NCI-H1417 (cell line): ENCODE results near the gene TMEM132E.
"Not testable (repeated sequence)": the region's sequence is repeated elsewhere in the genome, so short reads cannot be mapped to it uniquely, and the experiment has no call there.

Source experiments
- DNase-seq, 3 experiments: peaks; one replicate each; lab custom pipeline; 2025; lab: John Stamatoyannopoulos, UW

Gene TMEM132E, protein sequence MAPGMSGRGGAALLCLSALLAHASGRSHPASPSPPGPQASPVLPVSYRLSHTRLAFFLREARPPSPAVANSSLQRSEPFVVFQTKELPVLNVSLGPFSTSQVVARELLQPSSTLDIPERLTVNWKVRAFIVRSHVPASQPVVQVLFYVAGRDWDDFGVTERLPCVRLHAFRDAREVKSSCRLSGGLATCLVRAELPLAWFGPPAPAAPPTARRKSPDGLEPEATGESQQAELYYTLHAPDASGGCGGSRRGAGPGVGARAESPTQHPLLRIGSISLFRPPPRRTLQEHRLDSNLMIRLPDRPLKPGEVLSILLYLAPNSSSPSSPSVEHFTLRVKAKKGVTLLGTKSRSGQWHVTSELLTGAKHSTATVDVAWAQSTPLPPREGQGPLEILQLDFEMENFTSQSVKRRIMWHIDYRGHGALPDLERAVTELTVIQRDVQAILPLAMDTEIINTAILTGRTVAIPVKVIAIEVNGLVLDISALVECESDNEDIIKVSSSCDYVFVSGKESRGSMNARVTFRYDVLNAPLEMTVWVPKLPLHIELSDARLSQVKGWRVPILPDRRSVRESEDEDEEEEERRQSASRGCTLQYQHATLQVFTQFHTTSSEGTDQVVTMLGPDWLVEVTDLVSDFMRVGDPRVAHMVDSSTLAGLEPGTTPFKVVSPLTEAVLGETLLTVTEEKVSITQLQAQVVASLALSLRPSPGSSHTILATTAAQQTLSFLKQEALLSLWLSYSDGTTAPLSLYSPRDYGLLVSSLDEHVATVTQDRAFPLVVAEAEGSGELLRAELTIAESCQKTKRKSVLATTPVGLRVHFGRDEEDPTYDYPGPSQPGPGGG (N-terminal part only)

DNA sequence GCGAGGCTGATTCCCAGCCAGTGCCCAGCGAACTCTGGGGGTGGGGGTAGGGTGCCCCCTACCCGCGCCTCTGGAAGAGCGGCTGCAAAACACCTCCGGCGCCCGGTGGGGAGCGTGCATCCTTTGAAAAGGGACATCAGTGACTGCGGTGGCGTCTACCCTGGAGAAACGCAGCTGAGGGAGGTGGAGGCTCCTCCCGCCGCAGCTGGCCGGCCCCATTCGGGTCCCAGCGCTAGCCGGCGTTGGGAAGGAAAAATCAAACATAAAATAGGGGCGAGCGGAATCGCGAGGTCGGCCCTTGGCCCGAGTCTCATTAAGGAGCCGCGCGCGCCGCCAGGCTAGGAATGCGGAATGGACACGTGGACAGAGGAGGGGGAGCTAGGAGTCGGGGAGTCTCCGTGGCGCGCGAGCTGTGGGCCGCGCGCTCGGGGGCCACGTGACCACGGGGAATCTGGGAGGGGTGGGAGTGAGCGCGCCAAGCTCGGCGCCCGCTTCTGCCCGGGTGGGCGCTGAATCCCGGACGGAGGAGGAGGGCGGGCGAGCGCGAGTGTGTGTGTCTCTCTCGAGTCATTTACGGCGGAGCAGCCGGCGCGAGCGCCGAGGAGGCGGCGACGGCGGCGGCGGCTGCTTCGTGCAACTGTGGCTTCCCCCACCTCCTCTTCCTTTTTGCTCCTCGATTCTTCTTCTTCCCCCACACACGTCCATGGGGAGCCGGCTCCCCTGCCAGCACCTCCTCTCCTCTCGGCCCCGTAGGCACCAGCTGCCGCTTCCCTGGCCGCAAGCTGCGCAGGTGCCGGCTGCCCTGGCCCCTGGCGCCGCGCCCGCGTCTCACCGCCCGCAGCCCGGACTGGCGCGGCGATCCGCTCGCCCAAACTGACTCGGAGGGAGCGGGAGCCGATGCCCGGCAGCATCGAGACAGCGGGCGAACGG lies at the start of gene TMEM132E:
TSS of gene TMEM132E (plus strand) at position 566 of the 930 bp plus-strand sequence. CDS start 1,495 bp downstream, outside the sequence.
- peak; percentile 55 to 85 (median 83) for DNase-seq

DNA sequence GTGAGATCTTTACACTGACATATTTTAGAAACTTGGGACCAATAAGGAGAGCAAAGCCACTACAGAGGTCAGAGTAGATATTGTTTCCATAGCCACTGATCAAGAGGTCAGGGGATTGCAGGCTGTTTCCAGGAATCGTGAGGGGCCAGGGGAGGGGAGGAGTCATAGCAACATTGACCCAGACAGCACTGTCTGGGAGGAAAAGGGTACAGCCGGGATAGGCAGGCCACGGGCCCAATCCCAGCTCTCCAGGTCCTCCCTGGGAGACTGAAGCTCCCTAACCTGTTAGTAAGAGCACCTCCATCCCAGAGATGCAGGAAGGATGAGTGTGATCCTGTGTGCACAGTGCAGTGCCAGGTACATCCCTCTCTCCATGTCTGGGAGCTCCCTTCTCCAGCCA lies 48.5 kb upstream of the TMEM132E start:
- no peak for DNase-seq

- no peak for DNase-seq
These were observed 46.9 kb upstream of the TMEM132E start for GRCh38 chr17:34532281-34533065.

DNA sequence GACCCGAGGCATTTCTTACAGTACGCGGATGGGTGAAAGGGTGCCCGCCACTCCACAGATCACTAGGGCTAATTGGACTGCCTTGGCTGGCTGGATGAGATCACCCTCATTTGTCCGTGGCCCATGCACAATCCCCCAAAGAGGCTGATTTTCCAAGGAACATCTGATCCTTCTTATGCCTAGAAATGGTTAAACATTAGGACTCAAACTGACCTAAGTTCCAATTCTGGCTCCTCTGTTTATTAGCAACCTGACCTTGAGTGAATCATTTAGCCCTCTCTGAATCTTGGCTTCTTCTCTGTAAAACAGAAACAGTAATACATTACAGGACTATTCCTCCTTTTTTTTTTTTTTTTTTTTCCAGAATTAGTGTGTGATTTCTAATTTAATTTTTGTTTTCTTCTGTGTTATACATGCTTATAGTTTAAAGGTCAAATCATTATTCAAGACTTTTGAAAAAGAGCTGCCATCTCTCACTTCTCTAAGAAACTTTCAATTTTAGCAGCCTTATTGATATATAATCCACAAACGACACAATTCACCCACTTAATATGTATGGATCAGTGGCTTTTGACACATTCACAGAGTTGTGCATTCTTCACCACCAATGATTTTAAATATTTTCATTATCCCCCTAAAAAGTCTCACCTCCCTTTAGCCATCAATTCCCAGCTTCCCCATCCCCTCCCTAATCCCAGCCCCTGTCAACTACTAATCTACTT lies 45.4 kb upstream of the TMEM132E start:
- no peak for DNase-seq

GRCh38 chr17:34537445-34537844 lies 41.9 kb upstream of the TMEM132E start:
- no peak for DNase-seq

GRCh38 chr17:34538582-34538981 lies 40.8 kb upstream of the TMEM132E start:
- not testable (repeated sequence) for DNase-seq

- no peak for DNase-seq
These were observed 39.5 kb upstream of the TMEM132E start for GRCh38 chr17:34539881-34540280.

DNA sequence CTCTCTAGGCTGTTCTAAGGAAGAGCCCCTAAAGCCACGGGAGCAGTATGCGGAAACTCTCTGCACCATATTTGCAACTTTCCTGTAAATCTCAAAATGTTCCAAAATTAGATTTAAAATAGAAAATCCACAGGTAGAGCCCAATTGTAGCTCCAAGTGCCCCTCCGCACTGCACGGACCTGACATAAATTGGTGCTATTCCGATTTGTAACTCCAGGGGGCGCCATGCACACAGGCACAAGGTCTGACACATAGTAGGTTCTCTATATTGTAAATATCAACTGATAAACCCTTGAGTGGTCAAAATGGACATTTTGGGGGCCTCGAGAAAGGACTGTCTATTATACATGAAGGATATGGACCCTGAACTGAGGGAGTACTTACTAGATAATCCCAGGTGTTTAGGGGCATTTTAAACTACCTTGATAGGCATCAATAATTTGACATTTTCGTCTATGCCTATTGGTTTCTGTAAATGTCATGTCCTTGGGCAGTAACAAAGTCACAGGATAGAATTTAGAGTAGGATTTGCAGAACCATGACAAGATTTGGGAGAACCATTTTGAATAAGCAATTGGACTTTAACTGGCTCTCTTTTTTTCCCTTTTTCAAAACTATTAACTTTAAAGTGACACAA lies 36.6 kb upstream of the TMEM132E start:
- DNase-seq, result peak; percentile 21 to 61 (median 27)

DNA sequence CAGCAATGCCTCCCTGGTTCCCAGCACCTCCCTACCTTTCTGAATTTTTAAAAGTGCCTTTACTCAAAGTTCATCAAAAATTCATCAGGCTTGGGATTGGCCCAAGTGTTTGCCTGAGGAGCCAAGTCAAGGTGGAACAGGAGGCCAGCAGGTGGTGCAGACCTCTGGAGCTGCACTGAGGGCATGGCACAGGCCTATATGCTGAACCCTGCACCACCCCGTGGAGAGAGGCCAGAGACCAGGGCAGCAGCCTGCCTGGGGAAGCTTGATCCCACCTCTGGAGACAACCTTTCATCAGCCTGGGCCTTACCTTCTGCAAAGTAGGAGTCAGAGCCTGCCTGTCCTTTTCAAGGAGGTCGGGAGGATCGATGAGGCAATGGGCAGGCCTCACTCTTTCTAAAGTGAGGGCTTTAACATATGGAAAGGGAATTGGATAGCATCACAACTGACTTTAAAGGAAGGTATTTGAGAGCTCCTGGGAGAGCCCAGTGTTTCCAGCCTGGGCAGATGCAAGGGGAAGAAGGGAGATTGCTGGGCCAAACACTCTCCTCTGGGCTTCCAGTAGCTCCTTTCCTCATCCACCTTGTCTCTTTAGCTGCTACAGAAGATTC lies 31.8 kb upstream of the TMEM132E start:
- DNase-seq, result no peak

GRCh38 chr17:34549966-34550365 lies 29.4 kb upstream of the TMEM132E start:
- DNase-seq, result no peak

- no peak for DNase-seq
These were observed 25.5 kb upstream of the TMEM132E start for GRCh38 chr17:34553907-34554306.

GRCh38 chr17:34556384-34556783 lies 23.0 kb upstream of the TMEM132E start:
- no peak for DNase-seq

DNA sequence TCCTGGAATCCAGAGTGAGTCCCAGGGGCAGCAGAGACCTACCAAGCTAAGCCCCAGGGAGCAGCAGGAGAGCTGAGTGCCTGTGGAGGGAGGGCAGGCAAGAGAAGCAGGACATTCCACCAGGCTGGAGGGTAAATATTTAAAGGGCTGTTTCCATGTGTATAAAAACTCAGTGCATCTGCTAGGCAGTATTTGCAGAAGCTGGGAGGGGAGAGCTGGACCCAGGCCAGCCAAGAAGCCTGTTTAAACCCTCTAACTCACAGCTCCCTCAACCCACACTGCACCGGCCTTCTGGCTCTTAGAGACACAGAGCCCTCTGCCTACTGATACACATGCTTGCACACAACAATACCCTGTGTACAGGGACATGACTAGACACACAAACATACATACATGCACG lies 22.5 kb upstream of the TMEM132E start:
- DNase-seq, result no peak

DNA sequence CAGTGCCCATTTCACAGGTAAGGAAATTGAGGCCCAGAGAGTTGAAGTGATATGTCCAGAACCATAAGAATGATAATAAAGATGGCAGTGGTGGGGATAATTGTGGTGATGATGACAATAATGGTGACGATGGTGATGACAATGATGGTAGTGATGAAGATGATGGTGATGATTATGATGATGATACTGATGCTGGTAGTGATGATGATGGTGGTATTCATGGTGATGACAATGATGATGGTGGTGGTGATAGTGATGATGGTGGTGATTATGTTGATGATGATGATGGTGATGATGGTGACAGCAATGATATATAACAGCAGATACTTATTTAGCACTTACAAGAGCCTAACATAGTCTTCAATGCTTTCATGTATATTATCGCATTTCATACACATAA lies 18.1 kb upstream of the TMEM132E start:
- DNase-seq, result no peak

DNA sequence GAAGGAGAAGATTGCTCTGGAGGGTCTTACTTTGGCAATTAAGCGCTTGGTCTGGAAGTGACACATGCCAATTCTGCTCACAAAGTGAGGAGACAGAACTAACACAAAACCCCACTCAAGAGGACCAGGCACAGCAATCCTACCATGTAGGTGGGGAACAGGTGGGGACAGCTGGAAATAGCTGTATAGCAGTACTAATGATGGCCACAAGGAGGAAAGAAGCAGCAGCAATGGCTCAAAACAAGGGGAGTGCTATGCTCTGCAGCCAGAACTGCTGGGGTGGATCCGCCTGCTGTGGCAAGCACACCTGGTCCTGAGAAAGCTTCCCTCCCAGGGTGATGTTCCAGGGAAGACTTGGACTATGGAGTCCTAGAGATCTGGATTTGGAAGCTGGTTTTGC lies 17.0 kb upstream of the TMEM132E start:
- peak; percentile 6 to 43 (median 12) for DNase-seq

DNA sequence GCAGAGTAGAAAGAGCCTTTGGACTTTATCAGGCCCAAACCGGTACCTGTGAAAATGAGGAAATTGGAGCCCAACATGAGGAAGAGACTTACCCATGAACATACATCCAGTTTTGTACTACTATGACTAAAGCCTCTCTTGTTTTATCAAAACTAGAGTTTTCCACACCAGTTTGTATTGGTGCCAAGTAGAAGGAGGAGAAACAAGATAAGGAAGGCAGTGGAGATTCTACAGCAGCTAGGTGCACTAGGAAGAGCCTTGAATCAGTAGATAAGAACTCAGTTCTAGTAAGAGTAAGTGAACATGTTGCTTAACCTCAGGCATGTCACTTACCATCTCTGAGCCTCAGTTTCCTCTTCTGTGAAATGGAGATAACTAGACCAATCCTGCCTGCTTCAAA lies 13.7 kb upstream of the TMEM132E start:
- DNase-seq, result no peak

- no peak for DNase-seq
These were observed 13.2 kb upstream of the TMEM132E start for GRCh38 chr17:34566201-34566600.

DNA sequence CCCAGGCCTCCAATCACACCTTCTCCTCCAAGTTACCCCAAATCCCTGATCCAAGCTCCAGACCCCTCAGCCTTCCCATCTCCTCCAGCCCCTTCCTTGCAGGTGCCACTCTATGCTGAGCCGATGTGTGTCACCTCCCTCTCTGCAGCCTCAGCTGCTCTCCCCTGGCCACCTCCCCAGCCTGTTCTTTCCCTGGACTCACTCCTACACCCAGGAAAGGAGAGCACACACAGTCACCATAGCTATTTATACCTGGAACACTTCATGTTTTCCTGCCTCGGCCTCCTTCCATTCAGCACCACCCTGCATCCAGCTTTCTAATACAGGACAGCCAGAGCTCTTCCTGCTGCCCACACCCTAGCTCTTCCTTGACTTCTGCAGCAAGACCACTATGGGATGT lies 12.5 kb upstream of the TMEM132E start:
- DNase-seq, result no peak

DNA sequence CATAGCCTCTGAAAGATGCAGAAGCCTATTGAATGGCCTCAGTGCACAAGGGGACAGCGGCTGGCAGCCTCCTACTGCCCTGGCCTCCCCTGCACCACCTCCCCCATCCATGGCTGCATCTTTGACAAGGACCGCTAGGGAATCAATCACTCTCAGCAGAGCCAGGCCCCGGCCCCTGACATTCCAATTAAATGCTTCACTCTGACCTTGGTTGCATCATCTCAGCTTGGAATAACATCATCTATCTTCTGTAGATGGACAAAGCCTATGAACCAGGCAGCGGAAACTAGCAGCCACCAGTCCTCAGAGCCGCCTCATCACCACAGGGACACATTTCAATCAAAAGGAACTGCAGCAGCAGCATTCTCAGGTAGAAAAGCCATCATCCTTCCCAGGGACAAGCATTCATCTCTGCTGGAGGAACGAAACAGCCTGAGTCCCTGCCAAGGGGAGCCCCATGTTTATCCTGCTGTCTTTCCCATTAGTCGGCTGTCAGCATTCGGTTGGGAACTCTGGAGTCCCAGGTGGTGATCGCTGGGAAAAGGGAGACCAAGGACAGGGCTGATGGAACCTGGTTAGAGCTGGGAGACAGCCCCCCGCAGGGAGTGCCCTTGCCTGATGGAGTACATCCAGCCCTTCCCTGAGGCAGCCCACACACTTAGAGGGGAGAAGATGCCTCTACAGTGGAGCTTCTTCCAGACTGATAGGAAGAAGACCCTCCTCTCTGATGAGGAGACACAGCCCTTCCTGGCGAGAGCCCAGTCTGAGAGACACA lies 11.5 kb upstream of the TMEM132E start:
- no peak for DNase-seq
